Chondrocyte (in vitro differentiated cells): ENCODE data around the gene TRPM2. TPM values are rescaled to one million over a fixed set of nuclear protein-coding genes. Genes with fewer than 3 reads are reported as not detected.

Source experiments
- DNase-seq: peaks from one replicate; pipeline ENCODE4 v3.0.0; 2021; ENCODE audit warnings: mixed read lengths, low spot score
- H3K27ac Mint-ChIP-seq: one replicate; pipeline ENCODE4 v1.8.0; 2021; ENCODE audit warnings: mild to moderate bottlenecking, moderate library complexity, mixed read lengths; ENCODE audit not compliant: unreplicated experiment
- H3K27me3 Mint-ChIP-seq: 2 replicates; pipeline ENCODE4 v1.8.0; 2021; ENCODE audit warnings: low read depth, mixed read lengths
- H3K36me3 Mint-ChIP-seq: 2 replicates; pipeline ENCODE4 v1.8.0; 2021; ENCODE audit warnings: low read depth, mixed read lengths
- H3K4me1 Mint-ChIP-seq: 2 replicates; pipeline ENCODE4 v1.8.0; 2021; ENCODE audit warnings: low read depth, mild to moderate bottlenecking, mixed read lengths
- H3K4me3 Mint-ChIP-seq: one replicate; pipeline ENCODE4 v1.8.0; 2021; ENCODE audit warnings: mild to moderate bottlenecking, moderate library complexity, mixed read lengths; ENCODE audit not compliant: unreplicated experiment
- H3K9me3 Mint-ChIP-seq: 2 replicates; pipeline ENCODE4 v1.8.0; 2021; ENCODE audit warnings: low read depth, mixed read lengths
- total RNA-seq: library from RNA; stranded (reverse); gene quantifications from 3 replicates; pipeline ENCODE4 v1.2.1, GENCODE V29; 2021
- TF ChIP-seq, protein P1 (sequence below): fragments of 200-600 bp; sonication (generic); IDR thresholded peaks from 2 replicates; pipeline ENCODE4 v1.5.0; 2021; ENCODE audit warnings: antibody characterized with exemption, mild to moderate bottlenecking, moderate library complexity

The TRPM2 gene
- total RNA-seq, 1 donor from 2014 or later = 0.32 TPM

DNA sequence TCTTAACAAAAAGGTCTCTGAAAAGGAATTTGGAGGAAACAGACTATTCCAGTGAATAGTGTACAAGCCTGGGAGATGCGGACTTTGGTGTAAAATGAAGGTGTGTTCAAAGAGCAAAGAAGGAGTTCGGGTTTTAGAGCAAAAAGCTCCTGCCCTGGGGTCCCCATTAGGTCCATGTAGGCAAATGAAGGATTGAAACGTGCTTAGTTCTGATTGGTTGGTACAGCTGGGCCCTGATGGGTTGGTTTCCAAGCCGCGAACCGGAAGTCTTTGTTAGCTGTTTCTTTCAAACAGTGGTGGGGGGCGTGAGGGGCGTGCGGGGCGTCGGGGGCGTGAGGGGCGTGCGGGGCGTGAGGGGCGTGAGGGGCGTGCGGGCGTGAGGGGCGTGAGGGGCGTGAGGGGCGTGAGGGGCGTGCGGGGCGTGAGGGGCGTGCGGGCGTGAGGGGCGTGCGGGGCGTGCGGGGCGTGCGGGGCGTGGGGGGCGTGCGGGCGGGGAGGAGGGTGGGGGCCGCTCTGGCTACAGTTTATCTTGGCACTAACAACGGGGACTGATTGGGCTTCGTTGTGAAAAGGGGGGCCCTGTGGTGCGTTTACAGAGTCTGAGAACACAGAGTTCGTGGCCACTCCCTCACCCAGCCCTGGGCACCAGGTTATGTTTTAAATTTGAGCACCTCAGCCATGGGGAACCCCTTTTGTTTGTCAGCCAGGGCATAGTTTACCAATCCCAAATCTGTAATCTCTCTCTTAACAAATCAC, 131.3 kb downstream of the TRPM2 start:
- Mint-ChIP-seq H3K4me3 (peak overlapping the region; percentile 83), H3K9me3 (no peaks in the 10 kb centered on the region), H3K27ac (no peak overlapping the region), H3K27me3 (peaks cover 9% of the 10 kb centered on the region), H3K4me1 (peaks cover 2% of the 10 kb centered on the region), H3K36me3 (no peaks in the 10 kb centered on the region)
- DNase-seq = no peak
- TF ChIP-seq, protein P1, sequence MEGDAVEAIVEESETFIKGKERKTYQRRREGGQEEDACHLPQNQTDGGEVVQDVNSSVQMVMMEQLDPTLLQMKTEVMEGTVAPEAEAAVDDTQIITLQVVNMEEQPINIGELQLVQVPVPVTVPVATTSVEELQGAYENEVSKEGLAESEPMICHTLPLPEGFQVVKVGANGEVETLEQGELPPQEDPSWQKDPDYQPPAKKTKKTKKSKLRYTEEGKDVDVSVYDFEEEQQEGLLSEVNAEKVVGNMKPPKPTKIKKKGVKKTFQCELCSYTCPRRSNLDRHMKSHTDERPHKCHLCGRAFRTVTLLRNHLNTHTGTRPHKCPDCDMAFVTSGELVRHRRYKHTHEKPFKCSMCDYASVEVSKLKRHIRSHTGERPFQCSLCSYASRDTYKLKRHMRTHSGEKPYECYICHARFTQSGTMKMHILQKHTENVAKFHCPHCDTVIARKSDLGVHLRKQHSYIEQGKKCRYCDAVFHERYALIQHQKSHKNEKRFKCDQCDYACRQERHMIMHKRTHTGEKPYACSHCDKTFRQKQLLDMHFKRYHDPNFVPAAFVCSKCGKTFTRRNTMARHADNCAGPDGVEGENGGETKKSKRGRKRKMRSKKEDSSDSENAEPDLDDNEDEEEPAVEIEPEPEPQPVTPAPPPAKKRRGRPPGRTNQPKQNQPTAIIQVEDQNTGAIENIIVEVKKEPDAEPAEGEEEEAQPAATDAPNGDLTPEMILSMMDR = no peak

DNA sequence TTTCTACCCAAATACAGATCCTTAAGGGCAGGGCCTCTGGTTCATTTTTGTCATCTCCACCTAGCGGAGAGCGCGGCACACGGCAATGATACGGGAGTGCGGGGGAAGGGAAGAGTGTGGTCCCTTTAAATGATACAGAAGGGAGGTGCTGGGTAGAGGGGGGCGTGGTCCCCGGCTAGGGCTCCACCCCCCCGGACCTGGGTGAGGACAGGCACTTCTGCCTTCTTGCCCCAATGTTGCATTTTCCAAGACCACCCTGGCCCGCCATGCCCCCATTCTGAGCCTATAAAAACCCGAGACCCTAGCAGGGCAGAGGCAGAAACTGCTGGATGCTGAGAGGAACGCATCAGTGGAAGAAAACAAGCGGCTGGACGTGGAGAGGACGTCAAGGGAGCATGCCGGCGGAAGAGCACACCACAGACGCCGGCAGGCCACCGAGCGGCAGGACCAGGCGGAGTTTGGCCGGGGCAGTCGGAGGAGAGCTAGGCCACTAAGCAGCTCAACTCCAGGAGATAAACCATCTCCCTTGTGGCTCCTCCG, 131.9 kb downstream of the TRPM2 start:
- peaks cover 2% of the 10 kb centered on the region for H3K4me1 Mint-ChIP-seq
- H3K27ac Mint-ChIP-seq = peak overlapping the region; percentile 80
- no peaks in the 10 kb centered on the region for H3K36me3 Mint-ChIP-seq
- TF ChIP-seq, protein P1 = peak; percentile 76
- H3K9me3 Mint-ChIP-seq = no peaks in the 10 kb centered on the region
- peaks cover 9% of the 10 kb centered on the region for H3K27me3 Mint-ChIP-seq
- DNase-seq = no peak
- H3K4me3 Mint-ChIP-seq = peak overlapping the region; percentile 83

DNA sequence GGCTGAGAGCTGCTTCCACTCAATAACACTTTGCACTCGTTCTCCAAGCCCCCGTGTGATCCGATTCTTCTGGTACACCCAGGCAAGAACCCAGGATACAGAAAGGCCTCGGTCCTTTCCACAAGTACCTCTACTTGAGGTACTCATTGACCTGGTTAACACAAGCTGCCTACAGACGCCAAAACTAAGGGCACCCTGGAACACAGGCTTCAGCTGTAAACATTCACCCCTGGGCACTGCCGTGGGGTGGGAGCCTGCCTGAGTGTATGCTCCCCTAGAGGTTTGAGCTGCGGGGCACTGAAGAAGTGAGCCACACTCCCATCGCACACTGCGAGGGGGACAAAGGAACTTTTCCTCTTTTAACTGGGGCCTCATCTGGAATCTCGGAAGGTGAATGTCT, 132.4 kb downstream of the TRPM2 start:
- H3K9me3 Mint-ChIP-seq = no peaks in the 10 kb centered on the region

DNA sequence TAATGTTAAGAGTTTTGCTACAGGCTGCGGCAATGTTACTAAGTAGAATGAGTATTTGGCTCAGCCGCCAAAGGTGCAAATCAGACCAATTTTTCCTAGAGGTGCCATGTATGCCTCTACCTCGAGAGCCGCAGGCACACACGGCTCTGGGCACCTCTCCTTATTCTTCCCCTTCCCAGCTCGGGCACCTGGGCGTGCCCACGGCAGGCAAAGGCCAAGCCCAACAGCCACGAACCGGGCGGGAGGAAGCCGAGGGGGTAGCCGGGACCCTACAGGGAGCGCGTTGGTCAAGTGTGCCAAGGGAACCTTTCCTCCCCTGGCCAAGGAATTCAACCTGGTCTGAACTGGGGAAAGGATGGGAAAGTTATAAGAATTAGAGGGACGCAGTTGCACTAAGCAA, 132.9 kb downstream of the TRPM2 start:
- H3K9me3 Mint-ChIP-seq = no peaks in the 10 kb centered on the region

More for the DNA sequence above, 132.4 kb downstream of the TRPM2 start:
- Mint-ChIP-seq H3K4me1 (peaks cover 2% of the 10 kb centered on the region), H3K4me3 (peak overlapping the region; percentile 83), H3K27ac (peak overlapping the region; percentile 80), H3K27me3 (peaks cover 9% of the 10 kb centered on the region), H3K36me3 (no peaks in the 10 kb centered on the region)
- no peak for DNase-seq
- TF ChIP-seq, protein P1 = no peak

DNA sequence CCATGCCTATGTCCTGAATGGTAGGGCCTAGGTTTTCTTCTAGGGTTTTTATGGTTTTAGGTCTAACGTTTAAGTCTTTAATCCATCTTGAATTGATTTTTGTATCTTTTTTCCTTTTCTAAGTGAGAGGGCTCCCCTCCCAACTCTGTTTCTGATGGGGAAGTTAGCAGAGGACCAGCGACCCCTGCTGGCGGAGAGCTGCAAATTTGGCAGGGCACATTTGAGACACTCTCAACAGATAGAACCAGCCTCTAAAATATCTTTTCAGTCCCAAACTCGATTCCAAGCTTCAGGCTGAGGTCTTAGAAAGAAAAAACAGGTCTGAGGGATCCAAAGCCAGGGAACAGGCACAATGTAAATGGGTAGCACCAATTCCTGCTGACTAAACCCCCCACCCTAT, 134.4 kb downstream of the TRPM2 start:
- TF ChIP-seq, protein P1 = peak; percentile 73
- peaks cover 12% of the 10 kb centered on the region for H3K9me3 Mint-ChIP-seq
- no peak overlapping the region for H3K27ac Mint-ChIP-seq
- DNase-seq = no peak
- H3K4me1 Mint-ChIP-seq = peaks cover 5% of the 10 kb centered on the region
- peak overlapping the region; percentile 22 for H3K4me3 Mint-ChIP-seq
- peaks cover 11% of the 10 kb centered on the region for H3K36me3 Mint-ChIP-seq
- H3K27me3 Mint-ChIP-seq = peaks cover 8% of the 10 kb centered on the region

More for the DNA sequence above, 132.9 kb downstream of the TRPM2 start:
- peaks cover 9% of the 10 kb centered on the region for H3K27me3 Mint-ChIP-seq
- no peak for DNase-seq
- peak overlapping the region; percentile 83 for H3K4me3 Mint-ChIP-seq
- H3K27ac Mint-ChIP-seq = peak overlapping the region; percentile 80
- peaks cover 2% of the 10 kb centered on the region for H3K4me1 Mint-ChIP-seq
- TF ChIP-seq, protein P1 = no peak
- H3K36me3 Mint-ChIP-seq = no peaks in the 10 kb centered on the region
